ENCODE measurements around the gene ERVV-1.

ERVV-1 gene

GRCh38 chr19:53045536-53045935 is 31.8 kb downstream of the ERVV-1 start:
- no peak for TF ChIP-seq CTCF (conservative IDR thresholded peaks at IDR 0.05; ENCODE audit: low read length)
- DNase-seq (ENCODE audit: low read depth), result no peak
- no peak overlapping the region for H3K4me3 ChIP-seq (ENCODE audit: low read length)

GRCh38 chr19:53047379-53047778 is 33.7 kb downstream of the ERVV-1 start:
- DNase-seq (ENCODE audit: low read depth), result no peak
- H3K4me3 ChIP-seq (ENCODE audit: low read length), result no peak overlapping the region
- TF ChIP-seq CTCF (conservative IDR thresholded peaks at IDR 0.05; ENCODE audit: low read length), result no peak

- DNase-seq (ENCODE audit: low read depth), result no peak
- H3K4me3 ChIP-seq (ENCODE audit: low read length), result no peak overlapping the region
- no peak for TF ChIP-seq CTCF (conservative IDR thresholded peaks at IDR 0.05; ENCODE audit: low read length)
Observed at GRCh38 chr19:53055117-53055516, 41.4 kb downstream of the ERVV-1 start.

- no peak for DNase-seq (ENCODE audit: low read depth)
- H3K4me3 ChIP-seq (ENCODE audit: low read length), result no peak overlapping the region
- TF ChIP-seq CTCF (conservative IDR thresholded peaks at IDR 0.05; ENCODE audit: low read length), result no peak
Observed at GRCh38 chr19:53057904-53058580, 44.3 kb downstream of the ERVV-1 start.
